ENCODE results near the gene ANKRD63.

Gene ANKRD63

DNA sequence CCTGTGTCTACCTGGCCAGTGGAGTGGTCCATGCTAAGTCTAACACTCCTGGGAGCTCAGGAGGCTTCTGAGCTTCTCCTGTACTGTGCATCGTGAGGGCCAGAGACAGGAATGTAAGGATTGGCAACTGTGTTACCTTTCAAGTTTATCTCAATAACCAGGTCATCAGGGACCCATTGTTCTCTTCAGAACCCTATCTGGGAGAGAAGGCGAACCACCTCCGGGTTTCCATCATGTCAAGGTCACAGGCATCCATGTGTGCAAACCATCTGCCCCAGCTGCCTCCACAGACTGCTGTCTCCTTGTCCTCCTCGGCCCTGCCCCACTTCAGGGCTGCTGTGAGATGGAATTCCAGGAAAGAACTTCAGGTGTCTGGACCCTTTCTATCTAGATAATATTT, 5.9 kb downstream of the ANKRD63 start:
- DNase-seq: no peak

DNA sequence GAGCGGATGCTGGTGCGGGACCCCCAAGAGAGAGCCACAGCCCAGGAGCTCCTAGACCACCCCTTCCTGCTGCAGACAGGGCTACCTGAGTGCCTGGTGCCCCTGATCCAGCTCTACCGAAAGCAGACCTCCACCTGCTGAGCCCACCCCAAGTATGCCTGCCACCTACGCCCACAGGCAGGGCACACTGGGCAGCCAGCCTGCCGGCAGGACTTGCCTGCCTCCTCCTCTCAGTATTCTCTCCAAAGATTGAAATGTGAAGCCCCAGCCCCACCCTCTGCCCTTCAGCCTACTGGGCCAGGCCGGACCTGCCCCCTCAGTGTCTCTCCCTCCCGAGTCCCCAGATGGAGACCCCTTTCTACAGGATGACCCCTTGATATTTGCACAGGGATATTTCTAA, 6.9 kb downstream of the ANKRD63 start:
- no peak for DNase-seq

DNA sequence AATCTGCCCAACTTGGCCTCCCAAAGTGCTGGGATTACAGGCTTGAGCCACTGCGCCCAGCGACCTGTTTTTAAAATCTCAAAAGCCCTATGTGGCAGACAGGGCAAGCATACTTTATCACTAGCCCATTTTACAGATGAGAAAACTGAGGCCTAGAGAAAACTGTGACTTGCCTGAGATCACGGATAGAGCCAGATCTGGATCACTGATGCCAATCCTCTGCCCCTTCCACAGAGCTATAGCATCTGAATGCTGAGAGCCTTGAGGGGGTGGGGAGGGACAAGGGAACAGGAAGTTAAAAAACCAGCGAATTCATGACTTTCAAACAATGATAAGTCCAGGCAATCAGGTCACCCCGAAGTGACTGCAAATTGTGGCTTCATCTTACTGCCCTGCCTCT, 7.3 kb downstream of the ANKRD63 start:
- no peak for DNase-seq

DNA sequence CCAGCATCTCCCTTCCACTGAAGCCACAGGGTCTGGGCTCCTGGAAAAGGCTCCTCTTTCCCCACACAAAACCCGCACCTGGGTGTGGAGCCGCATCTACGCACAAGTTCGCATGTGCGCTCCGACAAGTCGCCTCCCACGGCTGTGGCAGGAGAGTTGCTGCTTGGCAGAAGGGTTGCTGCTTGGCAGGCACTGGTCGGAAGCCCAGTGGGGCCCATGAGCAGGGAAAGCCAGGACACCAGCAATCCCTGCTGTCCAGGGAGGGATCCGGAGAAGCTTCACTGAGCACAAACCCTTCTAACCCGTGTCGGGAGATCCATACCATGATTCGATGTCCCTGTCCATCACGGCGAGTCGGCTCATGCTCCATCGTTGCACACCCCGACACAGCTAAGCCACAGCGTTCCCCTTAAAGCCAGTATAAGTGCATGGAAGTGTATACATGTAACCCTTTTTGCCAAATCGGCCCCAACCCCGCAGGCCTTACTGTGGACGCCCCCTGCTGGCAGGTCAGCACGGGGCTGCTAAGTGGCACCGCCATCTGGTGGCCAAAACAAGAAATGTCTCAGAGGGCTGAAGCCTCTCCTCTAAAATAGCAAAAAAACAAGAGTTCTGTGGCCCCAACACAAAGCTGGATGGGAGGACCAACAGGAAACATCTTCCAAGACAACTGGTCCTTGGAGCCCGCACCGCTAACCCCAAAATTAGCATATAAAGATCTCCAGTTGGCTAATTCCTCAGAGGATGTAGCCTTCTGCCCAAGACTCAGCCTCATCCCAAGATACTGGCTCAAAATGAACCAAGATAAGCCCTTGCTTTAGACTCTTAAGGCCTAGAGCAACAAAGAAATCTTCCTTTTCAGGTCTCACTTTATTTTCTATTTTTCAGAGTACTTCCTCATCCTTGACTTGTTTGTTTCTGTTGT, 8.3 kb downstream of the ANKRD63 start:
- DNase-seq: peak; percentile 77 to 87 (median 86)

DNA sequence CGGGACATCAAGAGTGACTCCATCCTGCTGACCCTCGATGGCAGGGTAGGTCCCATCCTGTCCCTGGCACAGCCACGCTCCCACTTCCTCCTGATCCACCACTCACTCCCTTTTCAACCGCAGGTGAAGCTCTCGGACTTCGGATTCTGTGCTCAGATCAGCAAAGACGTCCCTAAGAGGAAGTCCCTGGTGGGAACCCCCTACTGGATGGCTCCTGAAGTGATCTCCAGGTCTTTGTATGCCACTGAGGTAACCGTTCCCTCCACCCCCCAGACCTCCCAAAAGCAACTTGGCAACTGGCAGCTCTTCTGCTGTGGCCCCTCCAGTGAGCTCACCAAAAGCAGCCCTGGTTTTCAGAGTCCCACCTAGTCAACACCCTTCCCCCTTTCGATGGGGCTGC, 9.4 kb downstream of the ANKRD63 start:
- DNase-seq: no peak

DNA sequence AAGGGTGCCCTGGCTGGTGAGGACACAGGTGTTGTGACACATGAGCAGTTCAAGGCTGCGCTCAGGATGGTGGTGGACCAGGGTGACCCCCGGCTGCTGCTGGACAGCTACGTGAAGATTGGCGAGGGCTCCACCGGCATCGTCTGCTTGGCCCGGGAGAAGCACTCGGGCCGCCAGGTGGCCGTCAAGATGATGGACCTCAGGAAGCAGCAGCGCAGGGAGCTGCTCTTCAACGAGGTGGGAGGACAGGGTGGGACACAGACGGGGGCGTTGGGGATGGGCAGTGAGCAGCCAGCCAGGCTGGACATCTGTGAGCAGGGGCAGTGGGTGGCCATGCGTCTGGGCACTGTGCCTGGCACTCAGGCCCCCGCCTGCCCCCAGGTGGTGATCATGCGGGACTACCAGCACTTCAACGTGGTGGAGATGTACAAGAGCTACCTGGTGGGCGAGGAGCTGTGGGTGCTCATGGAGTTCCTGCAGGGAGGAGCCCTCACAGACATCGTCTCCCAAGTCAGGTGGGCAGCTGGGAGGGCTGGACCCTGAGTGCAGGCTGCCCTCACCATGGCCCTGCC, 10.3 kb downstream of the ANKRD63 start:
- no peak for DNase-seq

DNA sequence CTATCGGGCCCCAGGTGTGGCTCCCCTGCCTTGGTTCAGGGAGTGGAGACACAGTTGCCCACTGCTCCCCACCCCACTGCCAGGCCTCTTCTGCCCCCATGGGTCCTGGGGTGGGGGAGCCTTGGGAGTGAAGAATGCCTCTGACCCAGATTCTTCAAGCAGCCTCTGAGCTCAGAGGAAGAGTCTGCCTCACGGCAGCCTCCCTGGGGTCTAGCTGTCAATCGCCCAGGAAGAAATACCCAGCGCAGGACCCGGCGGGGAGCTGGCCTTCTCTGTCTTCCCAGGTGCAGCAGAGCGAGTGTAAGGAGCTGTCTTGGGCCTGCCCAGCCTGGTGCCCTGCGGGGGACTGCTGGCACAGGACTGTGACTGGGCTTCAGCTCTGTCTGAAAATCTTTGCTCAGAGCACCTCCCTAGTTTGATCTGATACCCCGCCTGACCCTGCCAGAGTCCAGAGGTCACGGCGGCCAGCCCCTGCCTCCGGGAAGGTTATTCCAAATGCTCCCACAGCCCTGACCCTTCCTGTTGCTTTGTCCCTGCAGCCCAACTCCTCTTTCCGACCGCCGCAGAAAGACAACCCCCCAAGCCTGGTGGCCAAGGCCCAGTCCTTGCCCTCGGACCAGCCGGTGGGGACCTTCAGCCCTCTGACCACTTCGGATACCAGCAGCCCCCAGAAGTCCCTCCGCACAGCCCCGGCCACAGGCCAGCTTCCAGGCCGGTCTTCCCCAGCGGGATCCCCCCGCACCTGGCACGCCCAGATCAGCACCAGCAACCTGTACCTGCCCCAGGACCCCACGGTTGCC, 11.0 kb downstream of the ANKRD63 start:
- no peak for DNase-seq

DNA sequence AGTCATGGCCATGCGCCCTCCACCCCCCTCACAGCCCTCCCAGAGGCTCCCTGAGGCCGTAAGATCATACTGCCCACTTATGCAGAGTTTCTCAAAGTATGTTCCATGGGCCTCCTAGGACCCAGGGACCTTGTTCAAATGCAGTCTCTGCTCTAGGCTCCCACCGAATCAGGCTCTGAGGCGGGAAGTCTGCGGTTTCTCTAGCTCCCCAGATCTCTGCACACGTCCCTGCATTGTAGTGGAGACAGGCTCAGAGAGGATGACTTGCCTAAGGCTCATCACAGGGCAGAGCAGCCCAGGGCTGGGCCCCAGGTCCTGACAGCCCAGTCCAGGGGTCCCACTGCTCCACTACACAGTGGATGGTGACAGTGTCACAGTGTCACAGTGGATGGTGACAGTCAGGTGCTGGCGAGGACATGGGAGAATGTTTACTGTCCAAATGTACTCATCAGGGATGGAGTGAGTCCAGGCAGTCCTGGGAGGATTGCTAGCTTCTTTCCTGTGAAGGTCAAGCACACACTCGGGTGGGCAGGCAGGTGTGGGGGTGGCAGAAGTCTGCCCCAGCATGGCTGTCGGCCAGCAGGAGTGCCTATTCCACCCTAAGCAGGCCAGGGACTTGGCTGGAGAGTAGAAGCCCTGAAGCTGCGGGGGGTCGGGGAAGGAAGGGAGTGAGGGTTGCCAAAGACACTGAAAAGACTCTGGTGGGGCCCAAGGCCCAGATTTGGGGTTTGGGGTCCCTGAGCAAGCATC, 12.4 kb downstream of the ANKRD63 start:
- no peak for DNase-seq

DNA sequence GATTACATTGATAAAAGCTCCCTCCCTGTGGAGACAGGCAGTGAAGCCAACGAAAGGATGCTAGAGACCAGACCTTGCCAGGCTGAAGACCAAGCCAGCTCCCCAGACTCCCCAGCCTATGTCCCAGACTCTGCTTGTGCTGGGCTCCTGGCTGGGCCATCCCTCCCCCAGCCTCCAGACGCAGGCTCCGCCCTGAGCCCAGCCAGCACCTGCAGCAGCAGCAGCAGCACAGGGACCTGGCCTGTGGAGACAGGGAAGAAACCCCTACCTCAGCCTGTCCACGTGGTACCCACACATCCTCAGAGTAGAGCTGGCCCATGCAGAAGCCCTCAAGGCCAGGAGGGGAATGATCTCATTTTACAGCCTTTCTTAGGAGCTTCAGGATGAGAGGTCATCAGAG, 13.3 kb downstream of the ANKRD63 start:
- DNase-seq: no peak

DNA sequence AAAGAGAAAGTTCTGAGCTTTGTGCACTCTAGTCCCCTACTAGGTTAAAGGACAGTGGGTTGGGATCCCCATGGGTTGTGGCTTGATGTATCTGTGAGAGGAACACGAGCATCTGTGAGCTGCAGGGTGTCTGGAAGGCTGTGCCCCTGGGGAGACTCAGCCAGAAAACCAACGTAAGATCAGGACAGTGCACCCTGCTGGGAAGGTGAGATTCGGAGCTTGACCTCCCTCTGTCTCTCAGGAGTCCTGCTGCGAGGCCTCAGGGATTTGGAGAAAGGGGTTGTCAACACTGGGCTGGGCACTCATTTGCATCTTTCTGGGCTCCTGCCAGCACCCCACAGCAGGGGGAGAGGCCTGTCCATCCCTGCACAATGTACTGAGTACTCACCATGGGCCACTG, 15.2 kb downstream of the ANKRD63 start:
- DNase-seq: no peak

DNA sequence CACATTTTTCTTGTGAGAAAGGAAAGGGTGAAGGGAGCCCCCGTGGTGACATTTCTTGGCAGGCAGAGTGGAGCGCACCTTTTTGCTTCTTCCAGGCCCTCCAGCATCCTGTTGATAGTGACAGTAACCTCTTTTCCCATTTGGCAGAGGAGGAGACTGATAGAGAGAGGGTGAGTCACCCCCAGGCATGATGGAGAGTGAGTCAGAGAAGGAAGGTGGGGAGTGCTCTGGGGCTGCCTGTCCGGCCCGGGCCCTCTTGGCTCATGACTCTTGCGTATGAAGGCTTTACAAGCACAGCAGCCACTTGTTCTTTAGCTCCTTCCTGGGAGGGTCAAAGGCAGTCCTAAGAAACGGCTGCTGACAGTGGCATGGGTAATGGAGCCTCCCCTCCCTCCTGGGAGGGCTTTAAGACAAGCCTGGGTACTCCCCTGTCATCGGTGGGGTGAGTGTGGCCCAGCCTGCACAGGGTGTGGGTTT, 16.0 kb downstream of the ANKRD63 start:
- DNase-seq: no peak

DNA sequence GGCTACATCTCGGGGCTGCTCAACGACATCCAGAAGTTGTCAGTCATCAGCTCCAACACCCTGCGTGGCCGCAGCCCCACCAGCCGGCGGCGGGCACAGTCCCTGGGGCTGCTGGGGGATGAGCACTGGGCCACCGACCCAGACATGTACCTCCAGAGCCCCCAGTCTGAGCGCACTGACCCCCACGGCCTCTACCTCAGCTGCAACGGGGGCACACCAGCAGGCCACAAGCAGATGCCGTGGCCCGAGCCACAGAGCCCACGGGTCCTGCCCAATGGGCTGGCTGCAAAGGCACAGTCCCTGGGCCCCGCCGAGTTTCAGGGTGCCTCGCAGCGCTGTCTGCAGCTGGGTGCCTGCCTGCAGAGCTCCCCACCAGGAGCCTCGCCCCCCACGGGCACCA, 17.0 kb downstream of the ANKRD63 start:
- DNase-seq: no peak

DNA sequence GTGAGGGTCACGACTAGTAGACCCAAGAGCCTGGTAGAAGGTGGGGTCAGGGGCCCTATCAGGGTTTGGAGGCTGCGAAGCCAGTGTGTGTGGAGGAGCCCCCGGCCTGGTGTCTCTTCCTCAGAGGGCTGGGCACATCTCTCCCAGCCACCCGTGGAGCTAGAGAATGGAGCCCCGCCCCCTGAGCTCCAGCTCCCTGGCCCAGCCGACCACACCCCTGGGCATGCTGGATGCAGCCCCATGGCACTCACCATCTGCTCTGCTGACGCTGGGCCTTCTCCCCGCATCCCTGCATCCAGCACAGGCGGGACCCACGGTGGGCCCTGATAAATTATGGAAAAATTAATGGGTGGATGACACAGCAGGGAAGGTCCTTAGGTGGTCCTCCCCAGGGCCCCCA, 17.5 kb downstream of the ANKRD63 start:
- no peak for DNase-seq

DNA sequence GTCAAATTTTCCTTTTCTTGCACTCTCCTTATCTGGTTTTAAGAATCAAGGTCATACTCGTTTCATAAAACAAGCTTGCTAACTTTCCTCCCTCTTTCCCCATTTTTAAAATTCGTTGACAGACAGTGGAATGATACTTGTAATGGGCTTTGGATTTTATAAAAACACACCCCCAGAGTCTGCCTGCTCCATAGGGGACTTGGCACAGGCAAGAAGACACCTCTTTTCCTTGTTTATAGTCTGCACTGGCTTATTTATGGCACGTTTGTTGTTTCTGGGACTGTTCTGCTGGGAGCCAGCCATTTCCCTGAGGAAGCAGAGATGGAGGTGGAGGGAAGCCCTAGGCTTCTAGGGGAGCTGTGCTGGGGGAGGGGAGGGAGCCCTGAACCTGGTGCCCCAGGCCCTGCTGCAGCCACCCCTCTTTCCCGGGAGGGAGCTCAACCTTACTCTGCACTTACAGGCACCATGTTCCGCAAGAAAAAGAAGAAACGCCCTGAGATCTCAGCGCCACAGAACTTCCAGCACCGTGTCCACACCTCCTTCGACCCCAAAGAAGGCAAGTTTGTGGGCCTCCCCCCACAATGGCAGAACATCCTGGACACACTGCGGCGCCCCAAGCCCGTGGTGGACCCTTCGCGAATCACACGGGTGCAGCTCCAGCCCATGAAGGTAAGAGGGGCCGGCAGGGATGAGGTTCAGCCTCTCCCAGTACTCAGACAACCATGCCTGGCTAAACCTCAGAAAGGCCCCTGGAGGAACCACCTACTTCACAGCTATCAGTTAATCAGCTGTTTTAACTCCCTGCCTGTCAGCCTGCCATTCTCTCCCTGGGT, 18.3 kb downstream of the ANKRD63 start:
- no peak for DNase-seq

DNA sequence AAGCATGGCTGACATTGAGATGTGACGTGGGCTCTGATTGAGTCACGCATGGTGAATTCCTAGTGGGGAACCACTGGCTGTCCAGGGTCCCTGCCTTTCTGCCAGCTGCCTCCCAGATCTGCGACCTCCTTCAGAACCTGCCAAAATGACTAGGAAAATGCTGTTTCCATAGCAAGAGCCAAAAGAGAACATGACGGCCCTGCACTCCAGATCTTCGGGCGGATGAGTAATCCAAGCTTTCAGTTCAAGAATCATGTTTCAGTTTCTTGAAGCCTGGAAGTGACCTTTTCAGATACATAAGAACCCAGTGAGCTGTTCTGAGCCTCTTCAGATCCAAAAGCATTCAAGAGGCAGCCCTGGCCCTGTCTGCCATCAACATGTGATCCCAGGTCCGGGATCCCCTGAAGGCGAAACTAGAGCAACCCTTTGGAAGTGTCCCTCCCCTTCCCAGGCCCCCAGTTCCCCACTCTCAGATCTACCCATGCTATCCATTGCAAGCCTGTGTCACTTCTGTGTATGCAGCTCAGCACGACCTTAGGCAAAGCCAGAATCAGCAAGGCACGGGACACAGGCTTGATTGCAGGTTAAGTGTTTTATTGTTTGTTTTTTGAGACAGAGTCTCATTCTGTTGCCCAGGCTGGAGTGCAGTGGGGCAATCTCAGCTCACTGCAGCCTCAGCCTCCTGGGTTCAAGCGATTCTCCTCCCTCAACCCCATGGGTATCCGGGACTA, 19.7 kb downstream of the ANKRD63 start:
- DNase-seq: no peak

DNA sequence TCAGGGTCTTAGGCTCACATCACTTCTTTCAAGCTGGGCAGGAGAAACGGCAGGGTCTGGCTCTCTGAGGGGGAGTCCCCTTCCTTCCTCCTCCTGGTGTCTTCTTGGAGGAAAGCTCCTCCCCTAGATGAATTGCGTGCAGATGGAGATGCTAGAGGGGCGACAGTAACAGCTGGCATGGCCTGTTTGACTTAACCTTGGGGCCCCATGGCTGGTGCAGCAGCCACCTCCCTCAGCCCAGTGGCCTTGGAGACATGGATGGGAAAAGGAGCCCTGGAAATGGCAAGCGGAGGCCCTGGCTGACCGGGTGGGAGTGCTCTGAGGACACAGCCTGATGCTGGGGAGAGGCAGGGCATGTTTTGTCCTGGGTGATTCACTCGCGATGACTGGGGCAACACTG, 23.8 kb downstream of the ANKRD63 start:
- no peak for DNase-seq

DNA sequence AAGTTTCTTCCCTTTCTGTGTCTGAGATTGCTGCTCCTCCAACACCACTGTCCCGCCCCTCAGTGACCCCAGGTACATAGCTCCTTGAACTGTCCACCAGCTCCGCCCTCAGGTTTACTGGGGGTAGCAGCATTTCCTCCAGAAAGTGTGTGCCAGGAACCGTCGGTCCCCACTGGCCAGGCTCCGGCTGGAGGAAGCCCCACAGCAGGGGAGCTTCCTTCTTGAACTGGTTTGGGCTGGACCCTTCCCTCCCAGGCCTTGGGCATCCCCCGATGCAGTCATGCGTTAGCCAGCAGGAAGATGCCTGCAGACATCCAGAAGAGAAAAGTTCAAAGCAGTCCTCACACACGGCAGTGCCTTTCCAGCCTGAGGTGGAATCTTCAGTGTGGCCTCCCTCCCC, 24.3 kb downstream of the ANKRD63 start:
- no peak for DNase-seq

DNA sequence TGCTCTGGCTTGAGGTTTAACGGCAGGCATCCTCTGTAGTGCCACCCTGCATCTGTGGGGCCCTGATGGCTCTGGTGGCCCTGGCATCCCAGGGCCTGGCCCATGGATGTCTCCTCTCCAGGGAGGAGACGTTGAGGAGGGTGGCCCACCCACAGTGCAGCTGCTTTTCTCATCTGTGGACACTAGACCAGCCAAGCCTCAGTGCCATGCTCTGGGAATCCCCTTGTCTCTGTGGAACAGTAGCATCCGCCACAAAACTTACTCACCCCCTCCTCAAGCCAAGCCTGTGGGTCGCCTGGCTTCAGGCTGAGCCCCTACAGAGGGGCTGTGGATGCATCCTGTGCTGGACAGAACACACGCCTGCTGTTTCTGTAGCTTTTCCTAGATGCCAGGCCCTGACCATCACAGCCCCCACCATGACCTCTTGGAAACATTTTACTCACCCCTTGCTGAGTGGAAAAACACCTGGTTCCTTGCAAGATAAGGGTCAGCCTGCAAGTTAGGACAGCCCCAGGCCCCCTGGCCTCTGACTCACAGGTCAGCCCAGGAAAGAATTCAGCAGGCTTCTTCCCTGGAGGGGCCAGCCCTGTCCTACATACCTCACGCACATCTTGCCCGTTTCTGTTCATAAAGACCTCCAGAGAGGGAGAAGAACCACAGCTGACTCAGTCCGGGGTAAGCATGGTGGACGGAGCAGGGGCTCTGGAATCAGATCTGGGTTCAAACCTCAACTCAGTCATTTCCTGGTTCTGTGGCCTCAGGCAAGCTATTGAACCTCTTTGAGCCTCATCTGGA, 25.0 kb downstream of the ANKRD63 start:
- no peak for DNase-seq

DNA sequence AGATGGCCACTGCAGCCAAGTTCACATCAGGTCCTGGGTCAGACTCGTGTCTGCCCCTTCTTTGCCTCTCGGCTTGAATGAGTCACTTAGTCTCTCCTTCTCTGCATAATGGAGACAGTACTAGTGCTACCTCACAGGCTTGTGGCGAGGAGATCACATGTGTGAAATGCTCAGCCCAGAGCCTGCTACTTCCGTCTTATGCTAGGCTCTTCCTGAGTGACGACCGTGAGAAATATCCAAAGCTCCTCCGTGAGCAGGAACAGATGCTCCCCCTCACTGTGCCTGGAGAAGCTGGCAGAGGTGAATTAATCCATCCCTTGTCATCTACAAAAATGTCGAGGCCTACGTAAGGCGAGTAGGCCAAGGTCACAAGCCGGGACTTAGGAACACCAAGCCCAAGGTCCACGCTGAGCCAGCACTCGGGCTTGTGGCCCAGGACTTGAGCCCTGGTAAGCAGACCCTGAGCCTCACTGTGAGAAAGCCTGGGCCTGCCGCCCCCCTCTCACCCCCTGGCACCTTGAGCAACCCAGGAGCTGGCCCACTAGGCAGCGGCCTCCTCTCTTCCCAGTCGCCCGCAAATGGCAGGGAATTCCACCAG, 26.1 kb downstream of the ANKRD63 start:
- no peak for DNase-seq

DNA sequence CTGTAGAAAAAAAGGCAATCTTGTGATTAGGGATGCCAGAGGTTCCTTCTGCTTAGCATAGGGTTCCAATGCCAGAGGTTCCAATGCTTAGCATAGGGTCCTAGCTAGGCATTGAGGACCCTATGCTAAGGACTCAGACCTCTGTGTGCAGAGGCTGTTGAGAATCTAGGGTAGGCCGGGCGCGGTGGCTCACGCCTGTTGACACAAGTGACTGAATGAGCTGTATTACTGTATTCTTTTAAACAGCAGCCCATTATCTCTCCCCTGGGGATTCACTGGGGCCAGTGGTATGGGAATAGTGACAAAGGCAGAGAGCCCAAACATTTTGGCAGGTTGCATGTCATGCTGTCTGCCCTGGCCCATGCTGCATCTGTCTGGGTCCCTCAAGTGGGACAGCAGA, 27.8 kb downstream of the ANKRD63 start:
- DNase-seq: no peak

Measured in activated naive CD4-positive, alpha-beta T cell (primary cell).